Neuronal stem cell (in vitro differentiated cells): Measurements from ENCODE around the gene TCAF2.
"Not testable (repeated sequence)": the region's sequence is repeated elsewhere in the genome, so short reads cannot be mapped to it uniquely, and the experiment has no call there.

Experiments
- DNase-seq: peaks from one replicate; pipeline ENCODE4 v3.0.0-alpha.2; 2013; ENCODE audit warnings: low spot score
- H2AFZ ChIP-seq: one replicate; pipeline ENCODE4 v1.6.1; 2013; ENCODE audit warnings: mild to moderate bottlenecking, low read length, inconsistent platforms
- H2AK5ac ChIP-seq: 2 replicates; pipeline ENCODE4 v1.6.1; 2013; ENCODE audit warnings: low read depth, mild to moderate bottlenecking, inconsistent platforms, low read length, moderate library complexity, mixed read lengths
- H2BK120ac ChIP-seq: 2 replicates; pipeline ENCODE4 v1.6.1; 2013; ENCODE audit warnings: low read depth, mild to moderate bottlenecking, inconsistent platforms, low read length, moderate library complexity, mixed read lengths
- H2BK12ac ChIP-seq: one replicate; pipeline ENCODE4 v1.6.1; 2013; ENCODE audit warnings: low read length, inconsistent platforms
- H2BK15ac ChIP-seq: 2 replicates; pipeline ENCODE4 v1.6.1; 2013; ENCODE audit warnings: mild to moderate bottlenecking, low read length, inconsistent platforms, mixed read lengths
- H2BK5ac ChIP-seq: one replicate; pipeline ENCODE4 v1.6.1; 2013; ENCODE audit warnings: inconsistent platforms, mild to moderate bottlenecking, low read length, moderate library complexity
- H3K14ac ChIP-seq: one replicate; pipeline ENCODE4 v1.6.1; 2013; ENCODE audit warnings: low read length, inconsistent platforms
- H3K18ac ChIP-seq: 2 replicates; pipeline ENCODE4 v1.6.1; 2013; ENCODE audit warnings: low read length, inconsistent platforms
- H3K23ac ChIP-seq: 2 replicates; pipeline ENCODE4 v1.6.1; 2013; ENCODE audit warnings: low read depth, mild to moderate bottlenecking, mixed read lengths, low read length, inconsistent platforms; ENCODE audit not compliant: poor library complexity
- H3K27ac ChIP-seq: replicated peaks from 3 replicates; pipeline ENCODE4 v1.5.1; 2013; ENCODE audit warnings: low read length, inconsistent platforms
- H3K27me3 ChIP-seq, 3 experiments: 2 replicates each; pipeline ENCODE4 v1.6.1; 2013; ENCODE audit warnings: low read length in 3 of 3, mild to moderate bottlenecking in 2 of 3, inconsistent platforms in 1 of 3, low read depth in 1 of 3, mixed read lengths in 1 of 3, moderate library complexity in 1 of 3; ENCODE audit not compliant: control insufficient read depth in 3 of 3, insufficient read depth in 3 of 3
- H3K36me3 ChIP-seq, 2 donors: replicated peaks in 1 of 2; 2 replicates each; pipeline ENCODE4 v1.6.1; 2013; ENCODE audit warnings: low read length in 2 of 2; ENCODE audit not compliant: control insufficient read depth in 2 of 2, insufficient read depth in 2 of 2
- H3K4ac ChIP-seq: 2 replicates; pipeline ENCODE4 v1.6.1; 2013; ENCODE audit warnings: inconsistent platforms, mild to moderate bottlenecking, low read length, moderate library complexity
- H3K4me1 ChIP-seq, 2 donors: 1 replicate in 1 of 2; 2 replicates in 1 of 2; pipeline ENCODE4 v1.6.1; 2013; ENCODE audit warnings: low read length in 2 of 2, low read depth in 1 of 2; ENCODE audit not compliant: control insufficient read depth in 2 of 2, insufficient read depth in 1 of 2
- H3K4me2 ChIP-seq: one replicate; pipeline ENCODE4 v1.6.1; 2013; ENCODE audit warnings: mild to moderate bottlenecking, low read length, inconsistent platforms; ENCODE audit not compliant: insufficient read depth, poor library complexity, severe bottlenecking
- H3K4me3 ChIP-seq, 2 donors: 2 replicates each; pipeline ENCODE4 v1.5.1; 2013; ENCODE audit warnings: low read length in 2 of 2, mild to moderate bottlenecking in 2 of 2, inconsistent platforms in 1 of 2, moderate library complexity in 1 of 2
- H3K79me1 ChIP-seq: one replicate; pipeline ENCODE4 v1.6.1; 2013; ENCODE audit warnings: low read depth, mild to moderate bottlenecking, inconsistent platforms, low read length, moderate library complexity
- H3K9ac ChIP-seq: one replicate; pipeline ENCODE4 v1.6.1; 2013; ENCODE audit warnings: mild to moderate bottlenecking, low read depth, low read length, inconsistent platforms; ENCODE audit not compliant: poor library complexity
- H3K9me3 ChIP-seq, 2 donors: replicated peaks in 1 of 2; 2 replicates each; pipeline versions ENCODE3 to v1.6.1; 2013; ENCODE audit warnings: low read length in 2 of 2, mild to moderate bottlenecking in 2 of 2, inconsistent platforms in 1 of 2, low read depth in 1 of 2, mixed read lengths in 1 of 2, moderate library complexity in 1 of 2; ENCODE audit not compliant: control insufficient read depth in 2 of 2, insufficient read depth in 1 of 2
- H4K8ac ChIP-seq: one replicate; pipeline ENCODE4 v1.6.1; 2013; ENCODE audit warnings: low read depth, mild to moderate bottlenecking, inconsistent platforms, low read length, moderate library complexity
- H4K91ac ChIP-seq: one replicate; pipeline ENCODE4 v1.6.1; 2013; ENCODE audit warnings: low read length, low read depth, mild to moderate bottlenecking, inconsistent platforms; ENCODE audit not compliant: poor library complexity
- WGBS, 2 donors: extraction: QIAGEN DNeasy Blood & Tissue Kit; methylation state at CpG; one replicate each; pipeline ENCODE4 v1.1.7; 2013; ENCODE audit warnings: missing lambda C conversion rate in 2 of 2, mixed read lengths in 1 of 2; ENCODE audit not compliant: insufficient read length in 2 of 2, insufficient replicate concordance in 1 of 2; ENCODE audit errors: extremely low coverage in 2 of 2; 5-methylcytosine and 5-hydroxymethylcytosine counted together

The TCAF2 gene

GRCh38 chr7:143639372-143639771 is 18.6 kb downstream of the TCAF2 start:
- H3K14ac ChIP-seq, H3K4me1 ChIP-seq, H3K36me3 ChIP-seq, H3K9me3 ChIP-seq, H3K23ac ChIP-seq, H2AK5ac ChIP-seq, H3K27me3 ChIP-seq, H3K18ac ChIP-seq, H3K4me2 ChIP-seq, H3K4ac ChIP-seq, H3K27ac ChIP-seq, H4K91ac ChIP-seq, H2BK120ac ChIP-seq, H2BK5ac ChIP-seq, H3K4me3 ChIP-seq, H2BK12ac ChIP-seq, DNase-seq, H2BK15ac ChIP-seq, H3K79me1 ChIP-seq, H2AFZ ChIP-seq, H4K8ac ChIP-seq, H3K9ac ChIP-seq: not testable (repeated sequence)
- no CpG with 5 or more reads among the region's 7 CpGs for WGBS, 2 donors

GRCh38 chr7:143640528-143641189 is 19.9 kb downstream of the TCAF2 start:
- H3K14ac ChIP-seq, DNase-seq, H2BK120ac ChIP-seq, H2AFZ ChIP-seq, H3K9me3 ChIP-seq, H3K4me2 ChIP-seq, H2BK12ac ChIP-seq, H3K79me1 ChIP-seq, H3K4me1 ChIP-seq, H3K4me3 ChIP-seq, H3K27me3 ChIP-seq, H3K36me3 ChIP-seq, H3K23ac ChIP-seq, H2AK5ac ChIP-seq, H2BK15ac ChIP-seq, H3K4ac ChIP-seq, H4K91ac ChIP-seq, H4K8ac ChIP-seq, H3K27ac ChIP-seq, H3K18ac ChIP-seq, H3K9ac ChIP-seq, H2BK5ac ChIP-seq: not testable (repeated sequence)
- WGBS, 2 donors: no CpG with 5 or more reads among the region's 9 CpGs

DNA sequence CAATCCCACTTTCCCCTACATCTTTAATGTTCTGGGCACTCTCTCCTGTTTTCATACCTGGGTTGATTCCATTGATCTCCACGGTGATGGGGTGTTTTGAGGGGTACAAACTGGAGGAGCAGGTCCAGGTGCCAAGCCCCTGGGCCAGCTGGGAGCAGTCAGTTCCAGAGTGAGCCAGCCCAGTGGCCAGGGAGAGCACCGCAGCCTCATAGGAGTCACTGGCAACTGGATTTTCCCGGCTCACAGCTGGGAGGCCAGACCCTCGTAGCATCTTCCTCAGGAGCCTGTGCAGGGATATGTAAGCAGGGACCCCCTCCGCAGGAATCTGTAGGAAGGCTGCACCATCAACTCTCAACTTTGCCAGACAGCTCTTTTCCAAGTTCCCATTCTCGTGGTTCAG is 25.8 kb downstream of the TCAF2 start:
- not testable (repeated sequence) for H2AK5ac ChIP-seq, H3K27ac ChIP-seq, H2BK5ac ChIP-seq, H2BK15ac ChIP-seq, H3K18ac ChIP-seq, H3K27me3 ChIP-seq, H3K23ac ChIP-seq, H3K9ac ChIP-seq, H3K4me2 ChIP-seq, H3K9me3 ChIP-seq, H3K4ac ChIP-seq, H2BK12ac ChIP-seq, H2BK120ac ChIP-seq, H3K79me1 ChIP-seq, DNase-seq, H3K4me1 ChIP-seq, H2AFZ ChIP-seq, H3K14ac ChIP-seq, H3K36me3 ChIP-seq, H4K91ac ChIP-seq, H3K4me3 ChIP-seq, H4K8ac ChIP-seq
- WGBS, 2 donors: no CpG with 5 or more reads among the region's 6 CpGs

DNA sequence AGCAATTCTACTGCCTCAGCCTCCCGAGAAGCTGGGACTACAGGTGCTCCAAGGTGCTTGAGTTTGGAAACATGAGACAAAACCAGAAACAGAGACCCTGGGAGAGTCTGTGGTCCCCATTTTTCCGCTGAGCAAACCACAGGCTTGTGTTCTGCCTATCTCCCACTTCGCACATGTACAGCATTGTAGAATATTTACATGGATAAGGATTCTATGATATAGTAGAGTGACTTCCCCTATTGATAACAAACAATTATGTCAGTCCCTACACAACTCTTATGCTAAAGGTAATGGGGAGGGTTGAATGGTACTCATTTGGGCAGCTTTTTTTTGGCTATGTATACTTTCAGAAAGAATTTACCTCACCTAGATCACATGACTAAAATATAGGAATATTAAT is 29.1 kb downstream of the TCAF2 start:
- H3K4me3 ChIP-seq, H2BK120ac ChIP-seq, H3K18ac ChIP-seq, DNase-seq, H3K4me1 ChIP-seq, H4K8ac ChIP-seq, H2AK5ac ChIP-seq, H2BK5ac ChIP-seq, H2BK15ac ChIP-seq, H3K4me2 ChIP-seq, H3K9ac ChIP-seq, H2AFZ ChIP-seq, H3K4ac ChIP-seq, H3K14ac ChIP-seq, H3K27ac ChIP-seq, H3K9me3 ChIP-seq, H4K91ac ChIP-seq, H3K23ac ChIP-seq, H3K79me1 ChIP-seq, H3K36me3 ChIP-seq, H3K27me3 ChIP-seq, H2BK12ac ChIP-seq: not testable (repeated sequence)
- WGBS, 2 donors: no CpG with 5 or more reads among the region's 3 CpGs
